ENCODE measurements around the gene ERGIC1. TPM values are rescaled to one million over a fixed set of nuclear protein-coding genes. Genes with fewer than 3 reads are reported as not detected.

Gene ERGIC1
- total RNA-seq, 2 donors from 2014 or later, result 228 to 380 TPM

- intact Hi-C loops (cut with DNase I), result no loop called here
- no peaks in the 10 kb centered on the region for H3K27me3 ChIP-seq (replicated peaks; ENCODE audit: insufficient read depth)
- no peaks in the 10 kb centered on the region for H3K36me3 ChIP-seq
- H3K9me3 ChIP-seq, result no peaks in the 10 kb centered on the region
- no peak overlapping the region for H3K4me3 ChIP-seq
- H3K27ac ChIP-seq, result no peak overlapping the region
- peaks cover 6% of the 10 kb centered on the region for H3K4me1 ChIP-seq (replicated peaks)
- 68% methylated on average over 14 of the region's 14 CpGs for WGBS
- TF ChIP-seq, protein P1, sequence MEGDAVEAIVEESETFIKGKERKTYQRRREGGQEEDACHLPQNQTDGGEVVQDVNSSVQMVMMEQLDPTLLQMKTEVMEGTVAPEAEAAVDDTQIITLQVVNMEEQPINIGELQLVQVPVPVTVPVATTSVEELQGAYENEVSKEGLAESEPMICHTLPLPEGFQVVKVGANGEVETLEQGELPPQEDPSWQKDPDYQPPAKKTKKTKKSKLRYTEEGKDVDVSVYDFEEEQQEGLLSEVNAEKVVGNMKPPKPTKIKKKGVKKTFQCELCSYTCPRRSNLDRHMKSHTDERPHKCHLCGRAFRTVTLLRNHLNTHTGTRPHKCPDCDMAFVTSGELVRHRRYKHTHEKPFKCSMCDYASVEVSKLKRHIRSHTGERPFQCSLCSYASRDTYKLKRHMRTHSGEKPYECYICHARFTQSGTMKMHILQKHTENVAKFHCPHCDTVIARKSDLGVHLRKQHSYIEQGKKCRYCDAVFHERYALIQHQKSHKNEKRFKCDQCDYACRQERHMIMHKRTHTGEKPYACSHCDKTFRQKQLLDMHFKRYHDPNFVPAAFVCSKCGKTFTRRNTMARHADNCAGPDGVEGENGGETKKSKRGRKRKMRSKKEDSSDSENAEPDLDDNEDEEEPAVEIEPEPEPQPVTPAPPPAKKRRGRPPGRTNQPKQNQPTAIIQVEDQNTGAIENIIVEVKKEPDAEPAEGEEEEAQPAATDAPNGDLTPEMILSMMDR (IDR thresholded peaks at IDR 0.05), result no peak
- no peak for TF ChIP-seq POLR2AphosphoS5 (IDR thresholded peaks at IDR 0.05)
- no peak for TF ChIP-seq POLR2A (IDR thresholded peaks at IDR 0.05)
- no peak for DNase-seq (ENCODE audit: low spot score)
Measured at GRCh38 chr5:172830876-172831662, 3.0 kb upstream of the ERGIC1 start.

GRCh38 chr5:172832383-172833315 lies 1.4 kb upstream of the ERGIC1 start:
- peak overlapping the region; percentile 91 to 96 for H3K27ac ChIP-seq
- H3K4me3 ChIP-seq, result no peak overlapping the region
- H3K4me1 ChIP-seq (replicated peaks), result peaks cover 15% of the 10 kb centered on the region
- no peak for DNase-seq (ENCODE audit: low spot score)
- H3K36me3 ChIP-seq, result no peaks in the 10 kb centered on the region
- H3K9me3 ChIP-seq, result no peaks in the 10 kb centered on the region
- intact Hi-C loops (cut with DNase I), result no loop called here
- TF ChIP-seq, protein P1 (IDR thresholded peaks at IDR 0.05), result no peak
- TF ChIP-seq POLR2AphosphoS5 (IDR thresholded peaks at IDR 0.05), result no peak
- no peak for TF ChIP-seq POLR2A (IDR thresholded peaks at IDR 0.05)
- 79% methylated on average over 14 of the region's 14 CpGs for WGBS
- no peaks in the 10 kb centered on the region for H3K27me3 ChIP-seq (replicated peaks; ENCODE audit: insufficient read depth)

DNA sequence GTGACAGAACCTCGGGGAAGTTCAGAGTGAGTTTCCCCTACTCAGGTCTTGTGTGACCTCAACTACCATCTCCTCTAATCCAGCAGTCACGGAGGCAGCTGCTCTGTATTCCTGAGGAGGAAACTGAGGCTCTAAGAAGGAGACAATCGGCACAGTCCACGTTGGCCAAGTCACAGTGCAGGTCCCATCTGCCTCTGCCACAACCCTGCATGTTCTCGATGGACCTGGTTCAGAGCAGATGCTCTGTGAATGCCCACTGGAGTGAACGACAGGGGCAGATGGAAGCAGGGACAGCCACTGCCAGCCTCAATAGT lies 722 bp upstream of the ERGIC1 start:
- peak overlapping the region; percentile 91 to 96 for H3K27ac ChIP-seq
- intact Hi-C loops (cut with DNase I), result no loop called here
- H3K27me3 ChIP-seq (replicated peaks; ENCODE audit: insufficient read depth), result no peaks in the 10 kb centered on the region
- peak overlapping the region in 1 of 2 donors; percentile 98 for H3K4me3 ChIP-seq
- no peaks in the 10 kb centered on the region for H3K36me3 ChIP-seq
- H3K9me3 ChIP-seq, result no peaks in the 10 kb centered on the region
- DNase-seq (ENCODE audit: low spot score), result no peak
- H3K4me1 ChIP-seq (replicated peaks), result peaks cover 20% of the 10 kb centered on the region
- TF ChIP-seq, protein P1 (IDR thresholded peaks at IDR 0.05), result no peak
- TF ChIP-seq POLR2A (IDR thresholded peaks at IDR 0.05), result no peak
- WGBS, result 66% methylated on average over 6 of the region's 6 CpGs

DNA sequence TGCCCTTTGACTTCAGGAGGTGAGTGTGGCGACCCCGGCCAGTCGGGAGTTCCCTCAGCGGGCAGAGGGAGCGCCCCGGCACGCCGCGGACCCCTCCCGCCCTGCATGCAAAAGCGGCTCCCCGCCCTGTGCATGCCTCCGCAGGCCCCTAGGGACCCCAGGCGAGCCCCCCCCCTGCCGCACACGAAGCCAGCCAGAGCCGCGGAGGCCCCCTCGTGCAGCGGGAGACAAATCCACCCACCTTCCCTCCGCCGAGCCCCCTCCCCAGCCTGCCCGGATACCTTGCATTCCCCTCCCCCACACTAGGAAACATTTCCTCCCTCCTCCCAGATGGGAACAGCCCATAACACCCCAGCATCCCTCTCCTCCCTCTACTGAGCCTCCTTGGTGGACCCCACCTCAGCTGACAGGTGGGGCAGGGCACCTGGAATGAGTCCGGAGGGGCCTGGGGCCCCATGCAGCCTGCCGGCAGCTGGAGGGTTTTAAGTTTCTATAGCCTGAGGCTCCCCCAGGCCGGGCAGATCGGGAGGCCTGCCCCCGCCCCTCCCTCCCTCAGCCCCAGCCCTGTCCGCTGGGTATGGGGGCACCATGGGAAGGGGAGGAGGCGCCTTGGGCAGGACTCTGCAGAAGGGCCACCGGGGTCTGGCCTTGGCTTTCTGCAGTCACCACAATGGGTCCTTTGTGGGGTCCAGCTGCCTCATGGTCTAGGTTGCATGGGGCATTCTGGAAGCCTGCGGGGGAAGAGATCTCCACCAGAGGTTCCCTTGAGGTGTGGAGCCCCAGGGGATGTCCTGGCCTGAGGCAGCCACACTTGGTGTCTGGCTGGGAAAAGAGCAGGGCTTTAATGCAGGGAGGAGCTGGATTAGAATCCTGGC lies 601 bp downstream of the ERGIC1 start:
- intact Hi-C loops (cut with DNase I), result loop anchor here (5.0 kb wide), 1 partner anchor 57 kb away; no protein-coding TSS in a partner anchor
- Histone ChIP-seq H3K27ac (peak overlapping the region; percentile 91 to 96), H3K4me1 (replicated peaks) (peaks cover 24% of the 10 kb centered on the region), H3K36me3 (no peaks in the 10 kb centered on the region), H3K27me3 (replicated peaks; ENCODE audit: insufficient read depth) (no peaks in the 10 kb centered on the region), H3K9me3 (no peaks in the 10 kb centered on the region), H3K4me3 (peak overlapping the region; percentile 89 to 98)
- DNase-seq (ENCODE audit: low spot score), result no peak
- 1% methylated on average over 15 of the region's 32 CpGs for WGBS
- TF ChIP-seq POLR2A (IDR thresholded peaks at IDR 0.05) (no peak), POLR2AphosphoS5 (IDR thresholded peaks at IDR 0.05) (no peak)
- TF ChIP-seq, protein P1 (IDR thresholded peaks at IDR 0.05), result no peak

Data from prostate gland (tissue), 2 donors.